OCI-LY1 (cell line): Measurements from ENCODE around the gene TMEM52.

Experiments used
- H2AFZ ChIP-seq: fragments of 200-600 bp; sonication (generic), shearing (Covaris generic); 2 replicates; pipeline ENCODE4 v1.6.0; 2014; ENCODE audit warnings: antibody characterized with exemption, mild to moderate bottlenecking, low read length
- H3F3A ChIP-seq: fragments of 200-600 bp; sonication (generic), shearing (Covaris generic); 2 replicates; pipeline ENCODE4 v1.6.0; 2014; ENCODE audit warnings: mild to moderate bottlenecking, antibody characterized with exemption, low read length, moderate library complexity; ENCODE audit not compliant: insufficient read depth
- H3K27ac ChIP-seq: fragments of 200-600 bp; sonication (generic); 2 replicates; pipeline ENCODE4 v1.5.1; 2014; ENCODE audit warnings: low read length, mixed run types, mild to moderate bottlenecking, low read depth; ENCODE audit not compliant: poor library complexity, severe bottlenecking
- H3K27me3 ChIP-seq: fragments of 200-600 bp; sonication (generic); 2 replicates; pipeline ENCODE4 v1.6.0; 2014; ENCODE audit warnings: antibody characterized with exemption, mild to moderate bottlenecking, low read length, moderate library complexity; ENCODE audit not compliant: insufficient read depth
- H3K36me3 ChIP-seq: fragments of 200-600 bp; sonication (generic); 2 replicates; pipeline ENCODE4 v1.6.1; 2014; ENCODE audit warnings: mild to moderate bottlenecking, antibody characterized with exemption, low read length, moderate library complexity, mixed read lengths; ENCODE audit not compliant: insufficient read depth
- H3K4me1 ChIP-seq: fragments of 200-600 bp; sonication (generic); 2 replicates; pipeline ENCODE4 v1.5.1; 2014; ENCODE audit warnings: mild to moderate bottlenecking, low read length, moderate library complexity; ENCODE audit not compliant: insufficient read depth, severe bottlenecking
- H3K4me2 ChIP-seq: fragments of 200-600 bp; sonication (generic), shearing (Covaris generic); 2 replicates; pipeline ENCODE4 v1.6.1; 2014; ENCODE audit warnings: low read length
- H3K4me3 ChIP-seq: fragments of 200-600 bp; sonication (generic); 2 replicates; pipeline ENCODE4 v1.5.1; 2014; ENCODE audit warnings: low read length, low read depth, mild to moderate bottlenecking, mixed read lengths; ENCODE audit not compliant: poor library complexity, severe bottlenecking
- H3K79me2 ChIP-seq: fragments of 200-600 bp; shearing (Covaris generic); 2 replicates; pipeline ENCODE4 v1.6.1; 2016; ENCODE audit warnings: mixed run types, low read length, mixed read lengths; ENCODE audit not compliant: insufficient read depth
- H3K9ac ChIP-seq: fragments of 200-600 bp; sonication (generic), shearing (Covaris generic); 2 replicates; pipeline ENCODE4 v1.6.1; 2014; ENCODE audit warnings: mild to moderate bottlenecking, low read length, mixed read lengths
- H3K9me2 ChIP-seq: fragments of 200-600 bp; sonication (generic), shearing (Covaris generic); 2 replicates; pipeline ENCODE4 v1.6.1; 2014; ENCODE audit warnings: low read depth, mild to moderate bottlenecking, low read length, mixed read lengths
- H3K9me3 ChIP-seq: fragments of 200-600 bp; shearing (Covaris generic); 2 replicates; pipeline ENCODE4 v1.6.1; 2014; ENCODE audit warnings: low read length, mixed read lengths
- H4K20me1 ChIP-seq: fragments of 200-600 bp; sonication (generic), shearing (Covaris generic); 2 replicates; pipeline ENCODE4 v1.6.0; 2016; ENCODE audit warnings: mild to moderate bottlenecking, low read length; ENCODE audit not compliant: insufficient read depth
- CTCF ChIP-seq: fragments of 200-600 bp; sonication (generic), shearing (Covaris generic); IDR thresholded peaks from 2 replicates; pipeline ENCODE4 v1.5.1; 2017; ENCODE audit warnings: mild to moderate bottlenecking, antibody characterized with exemption, low read length, moderate library complexity, mixed read lengths
- EZH2 ChIP-seq: fragments of 200-600 bp; sonication (generic), shearing (Covaris generic); IDR thresholded peaks from 2 replicates; pipeline ENCODE4 v1.8.0; 2017; ENCODE audit warnings: borderline replicate concordance, mixed run types, mild to moderate bottlenecking, antibody characterized with exemption, low read length, moderate library complexity, mixed read lengths

The TMEM52 gene

GRCh38 chr1:1946540-1946939 lies 27.5 kb upstream of the TMEM52 start:
- H4K20me1 ChIP-seq, result no peaks in the 10 kb centered on the region
- H2AFZ ChIP-seq, result no peak overlapping the region
- H3K79me2 ChIP-seq, result no peaks in the 10 kb centered on the region
- H3K9me2 ChIP-seq, result no peaks in the 10 kb centered on the region
- peaks cover 16% of the 10 kb centered on the region for H3K4me1 ChIP-seq
- TF ChIP-seq CTCF, result no peak
- TF ChIP-seq EZH2, result no peak
- no peak overlapping the region for H3K4me2 ChIP-seq
- 0 out of 2 replicates have a peak, but pooled peaks cover 4% of the 10 kb centered on the region for H3K9me3 ChIP-seq
- peaks cover 13% of the 10 kb centered on the region; the same call in 1 of the 2 replicates for H3K27me3 ChIP-seq
- no peaks in the 10 kb centered on the region; the same call in 1 of the 2 replicates for H3K36me3 ChIP-seq
- H3K27ac ChIP-seq, result no peak overlapping the region
- no peaks in the 10 kb centered on the region for H3F3A ChIP-seq
- H3K4me3 ChIP-seq, result no peak overlapping the region
- no peak overlapping the region for H3K9ac ChIP-seq

DNA sequence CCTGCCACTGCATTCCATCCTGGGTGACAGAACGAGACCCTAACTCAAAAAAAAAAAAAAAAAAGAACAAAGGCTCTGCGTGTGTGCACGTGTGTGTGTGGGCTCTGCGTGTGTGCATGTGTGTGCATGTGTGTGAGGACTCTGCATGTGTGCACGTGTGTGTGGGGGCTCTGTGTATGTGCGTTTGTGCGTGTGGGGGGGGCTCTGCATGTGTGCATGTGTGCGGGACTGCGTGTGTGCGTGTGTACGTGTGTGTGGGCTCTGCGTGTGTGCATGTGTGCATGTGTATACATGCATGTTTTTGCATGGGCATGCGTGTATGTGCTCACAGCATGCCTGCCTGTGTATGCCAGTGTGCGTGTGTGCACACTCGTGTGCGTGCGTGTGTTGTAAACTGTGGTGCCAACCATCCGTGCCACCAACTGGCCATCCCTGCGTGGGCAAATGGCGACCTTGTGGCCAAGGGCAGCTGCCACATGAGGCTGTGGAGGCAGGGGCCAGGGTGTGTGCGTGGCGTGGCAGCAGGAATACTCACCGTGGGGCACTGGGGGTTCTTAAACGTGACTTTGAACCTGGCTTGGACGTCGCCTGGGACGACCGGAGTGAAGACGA lies 26.8 kb upstream of the TMEM52 start:
- H3K27ac ChIP-seq, result no peak overlapping the region
- TF ChIP-seq EZH2 (no peak), CTCF (no peak)
- no peaks in the 10 kb centered on the region for H4K20me1 ChIP-seq
- H3K27me3 ChIP-seq, result peaks cover 6% of the 10 kb centered on the region; the same call in 1 of the 2 replicates
- H3K79me2 ChIP-seq, result no peaks in the 10 kb centered on the region
- no peak overlapping the region for H3K4me2 ChIP-seq
- H2AFZ ChIP-seq, result no peak overlapping the region
- no peaks in the 10 kb centered on the region for H3F3A ChIP-seq
- 0 out of 2 replicates have a peak, but pooled peaks cover 1% of the 10 kb centered on the region for H3K9me3 ChIP-seq
- no peaks in the 10 kb centered on the region for H3K36me3 ChIP-seq
- H3K4me1 ChIP-seq, result peaks cover 16% of the 10 kb centered on the region
- no peak overlapping the region for H3K4me3 ChIP-seq
- H3K9me2 ChIP-seq, result no peaks in the 10 kb centered on the region
- no peak overlapping the region for H3K9ac ChIP-seq

DNA sequence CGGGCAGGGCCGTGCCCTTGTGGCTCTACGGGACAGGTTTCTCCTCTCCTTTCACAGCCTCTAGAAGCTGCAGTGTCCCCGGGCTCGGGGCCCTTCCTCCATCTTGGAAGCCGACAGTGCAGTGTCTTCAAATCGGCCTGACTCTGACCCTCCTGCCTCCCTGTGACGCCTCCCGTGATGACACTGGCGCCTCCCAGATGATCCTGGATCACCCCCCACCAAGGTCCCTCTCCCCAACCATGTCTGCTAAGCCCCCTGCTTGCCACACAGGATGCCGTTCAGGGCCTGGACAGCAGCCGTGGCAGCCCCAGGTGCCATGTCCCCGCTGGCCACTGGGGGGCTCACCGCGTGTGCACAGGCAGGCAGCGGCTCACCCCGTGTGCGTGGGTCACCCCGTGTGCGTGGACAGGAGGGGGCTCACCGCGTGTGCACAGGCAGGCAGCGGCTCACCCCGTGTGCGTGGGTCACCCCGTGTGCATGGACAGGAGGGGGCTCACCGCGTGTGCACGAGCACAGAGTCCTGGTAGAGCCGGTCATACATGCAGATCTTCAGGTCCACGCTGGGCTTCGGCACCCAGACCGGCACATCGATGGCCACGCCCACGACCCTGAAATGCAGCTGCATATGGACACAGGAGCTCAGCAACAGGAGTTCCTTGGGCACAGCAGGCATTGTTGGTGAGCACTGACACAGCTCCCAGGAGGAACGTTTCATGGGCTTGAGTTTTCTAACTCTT lies 24.9 kb upstream of the TMEM52 start:
- H3K4me3 ChIP-seq, result peak overlapping the region; percentile 43
- H3K27ac ChIP-seq, result no peak overlapping the region
- peaks cover 5% of the 10 kb centered on the region; the same call in 1 of the 2 replicates for H3K27me3 ChIP-seq
- no peaks in the 10 kb centered on the region for H3K36me3 ChIP-seq
- no peaks in the 10 kb centered on the region for H4K20me1 ChIP-seq
- peaks cover 16% of the 10 kb centered on the region for H3K4me1 ChIP-seq
- no peaks in the 10 kb centered on the region for H3K9me2 ChIP-seq
- H3F3A ChIP-seq, result no peaks in the 10 kb centered on the region
- H2AFZ ChIP-seq, result no peak overlapping the region
- peak overlapping the region; percentile 58; the same call in 1 of the 2 replicates for H3K4me2 ChIP-seq
- TF ChIP-seq EZH2 (no peak), CTCF (peak; percentile 82)
- no peaks in the 10 kb centered on the region for H3K9me3 ChIP-seq
- H3K79me2 ChIP-seq, result no peaks in the 10 kb centered on the region
- H3K9ac ChIP-seq, result no peak overlapping the region; the same call in 1 of the 2 replicates
